Stomach (tissue), 9 donors: ENCODE results near the gene ARID3A. TPM values are rescaled to one million over a fixed set of nuclear protein-coding genes. Genes with fewer than 3 reads are reported as not detected.
A peak's percentile ranks its signal among the peaks of the same experiment; 100 is the strongest.

Source experiments
- DNase-seq, 2 donors: peaks; one replicate each; pipeline versions ENCODE4 v3.0.0 to v3.0.0-alpha.2; 2013 to 2019
- H3K27ac ChIP-seq, 5 donors: fragments of 200-600 bp in 4 of 5; sonication (generic) in 4 of 5; one replicate each; pipeline ENCODE4 v1.5.1; 2013 to 2019; ENCODE audit warnings: mild to moderate bottlenecking in 1 of 5, moderate library complexity in 1 of 5
- H3K27me3 ChIP-seq, 3 donors: fragments of 200-600 bp; sonication (generic); one replicate each; pipeline ENCODE4 v1.5.1; 2017 to 2019; ENCODE audit warnings: mixed run types in 1 of 3
- H3K36me3 ChIP-seq, 4 donors: fragments of 200-600 bp; sonication (generic); 1 replicate in 3 of 4; 2 replicates in 1 of 4; pipeline ENCODE4 v1.5.1; 2016 to 2019
- H3K4me1 ChIP-seq, 4 donors: fragments of 200-600 bp; sonication (generic); one replicate each; pipeline ENCODE4 v1.5.1; 2016 to 2019
- H3K4me3 ChIP-seq, 4 donors: fragments of 200-600 bp; sonication (generic) in 3 of 4; one replicate each; pipeline ENCODE4 v1.5.1; 2016 to 2019; ENCODE audit warnings: mild to moderate bottlenecking in 1 of 4
- H3K9me3 ChIP-seq, 4 donors: fragments of 200-600 bp; sonication (generic); one replicate each; pipeline ENCODE4 v1.5.1; 2016 to 2019
- EP300 ChIP-seq: sonication (generic); formaldehyde crosslinking; IDR thresholded peaks from one replicate; pipeline ENCODE4 v1.6.1; 2017; ENCODE audit warnings: antibody characterized with exemption
- POLR2A ChIP-seq, 4 donors: fragments of 450-650 bp; IDR thresholded peaks; one replicate each; pipeline ENCODE4 v1.6.1; 2016; ENCODE audit warnings: antibody characterized with exemption in 4 of 4, control low read depth in 2 of 4, mild to moderate bottlenecking in 1 of 4, moderate library complexity in 1 of 4
- POLR2AphosphoS5 ChIP-seq, 3 donors: sonication (generic); formaldehyde crosslinking; IDR thresholded peaks; one replicate each; pipeline ENCODE4 v1.6.1; 2016; ENCODE audit warnings: antibody characterized with exemption in 3 of 3
- WGBS, 5 donors: extraction: QIAGEN DNeasy Blood & Tissue Kit in 3 of 5; methylation state at CpG; one replicate each; pipeline versions ENCODE4 v1.1.5 to v1.1.7; 2013 to 2018; 5-methylcytosine and 5-hydroxymethylcytosine counted together
- intact Hi-C: fragments of 100-400 bp; cut with DNase I; formaldehyde crosslinking; loops from one replicate; pipeline ENCODE4 v1.15.1; 2023; ENCODE audit warnings: low total_unique reads
- polyA plus RNA-seq, 3 donors: library from polyadenylated mRNA; stranded (reverse); fragments of 200-250 nt; gene quantifications; one replicate each; pipeline ENCODE4 v1.2.3, GENCODE V29; 2013
- total RNA-seq, 5 donors: library from RNA; depleted of rRNA; stranded (reverse); fragments of >200 nt; gene quantifications; one replicate each; pipeline versions ENCODE4 v1.1.0 to v1.2.3, GENCODE V29; 2014 to 2016
- TF ChIP-seq, protein P1 (sequence below), 7 experiments: fragments of 450-650 bp in 4 of 7; fragments of 200-600 bp in 3 of 7; sonication (generic) in 3 of 7; IDR thresholded peaks; one replicate each; pipeline ENCODE4 v1.5.1; 2016 to 2019; ENCODE audit warnings: antibody characterized with exemption in 7 of 7, control low read depth in 2 of 7, mild to moderate bottlenecking in 1 of 7
- donor health status: healthy with polysubstance abuse.
- donor health status: Bipolar disorder and iron deficiency.
- donor health status: healthy.

ARID3A gene
- total and polyA plus RNA-seq, 8 donors: 1.1 to 23.5 (median 2.1) TPM; not detected in 1

DNA sequence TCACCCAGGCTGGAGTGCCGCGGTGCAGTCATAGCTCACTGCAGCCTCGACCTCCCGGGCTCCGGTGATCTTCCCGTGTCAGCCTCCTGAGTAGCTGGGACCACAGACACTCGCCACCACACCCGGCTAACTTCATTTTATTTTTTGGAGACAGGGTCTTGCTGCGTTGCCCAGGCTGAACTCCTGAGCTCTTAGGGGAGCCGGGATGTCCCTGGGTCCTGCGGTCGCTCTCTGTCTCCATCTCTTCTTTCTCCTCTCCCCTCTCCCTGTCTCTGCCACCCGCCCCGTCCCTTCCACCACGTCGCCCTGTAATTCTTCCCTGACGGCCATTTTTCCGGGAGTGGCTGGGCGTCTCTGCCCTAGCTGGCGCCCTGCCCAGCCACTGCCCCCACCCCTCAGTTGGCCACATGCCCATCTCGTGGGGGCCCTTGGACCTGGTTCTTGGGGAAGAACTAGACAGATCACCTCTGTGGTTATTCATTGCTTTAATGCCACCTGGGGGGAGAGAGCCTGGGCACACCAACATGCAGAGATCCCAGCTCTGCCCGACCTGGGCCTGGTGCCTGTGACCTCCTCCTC lies 18.9 kb downstream of the ARID3A start:
- WGBS, 5 donors: 28 to 54% (median 51%) methylated on average over 22 of the region's 22 CpGs
- intact Hi-C loops: no loop called here
- Histone ChIP-seq H3K4me3 (no peak overlapping the region), H3K27ac (no peak overlapping the region), H3K4me1 (peaks cover 25 to 64% (median 37%) of the 10 kb centered on the region in 4 donors), H3K36me3 (peaks cover 0 to 8% (median 2%) of the 10 kb centered on the region in 4 donors), H3K9me3 (no peaks in the 10 kb centered on the region), H3K27me3 (peaks cover 0 to 12% (median 0%) of the 10 kb centered on the region in 3 donors)
- DNase-seq: peak in 1 of 2 donors; percentile 79
- no peak for TF ChIP-seq POLR2A (IDR thresholded peaks at IDR 0.05)

- WGBS, 5 donors: 84 to 89% (median 86%) methylated on average over 22 to 37 of the region's 37 CpGs
- H3K27ac ChIP-seq: no peak overlapping the region
- no peak for DNase-seq
These were observed 19.8 kb downstream of the ARID3A start for GRCh38 chr19:945401-946252.

GRCh38 chr19:947090-947706 lies 21.4 kb downstream of the ARID3A start:
- Histone ChIP-seq H3K4me1 (peaks cover 6 to 39% (median 13%) of the 10 kb centered on the region in 4 donors), H3K9me3 (no peaks in the 10 kb centered on the region), H3K4me3 (no peak overlapping the region), H3K27me3 (peaks cover 0 to 9% (median 0%) of the 10 kb centered on the region in 3 donors), H3K27ac (no peak overlapping the region), H3K36me3 (peaks cover 0 to 8% (median 2%) of the 10 kb centered on the region in 4 donors)
- intact Hi-C loops: no loop called here
- no peak for DNase-seq
- 85 to 88% (median 87%) methylated on average over 17 to 30 of the region's 30 CpGs for WGBS, 5 donors
- no peak for TF ChIP-seq POLR2AphosphoS5 (IDR thresholded peaks at IDR 0.05)
- no peak for TF ChIP-seq EP300
- TF ChIP-seq, protein P1, sequence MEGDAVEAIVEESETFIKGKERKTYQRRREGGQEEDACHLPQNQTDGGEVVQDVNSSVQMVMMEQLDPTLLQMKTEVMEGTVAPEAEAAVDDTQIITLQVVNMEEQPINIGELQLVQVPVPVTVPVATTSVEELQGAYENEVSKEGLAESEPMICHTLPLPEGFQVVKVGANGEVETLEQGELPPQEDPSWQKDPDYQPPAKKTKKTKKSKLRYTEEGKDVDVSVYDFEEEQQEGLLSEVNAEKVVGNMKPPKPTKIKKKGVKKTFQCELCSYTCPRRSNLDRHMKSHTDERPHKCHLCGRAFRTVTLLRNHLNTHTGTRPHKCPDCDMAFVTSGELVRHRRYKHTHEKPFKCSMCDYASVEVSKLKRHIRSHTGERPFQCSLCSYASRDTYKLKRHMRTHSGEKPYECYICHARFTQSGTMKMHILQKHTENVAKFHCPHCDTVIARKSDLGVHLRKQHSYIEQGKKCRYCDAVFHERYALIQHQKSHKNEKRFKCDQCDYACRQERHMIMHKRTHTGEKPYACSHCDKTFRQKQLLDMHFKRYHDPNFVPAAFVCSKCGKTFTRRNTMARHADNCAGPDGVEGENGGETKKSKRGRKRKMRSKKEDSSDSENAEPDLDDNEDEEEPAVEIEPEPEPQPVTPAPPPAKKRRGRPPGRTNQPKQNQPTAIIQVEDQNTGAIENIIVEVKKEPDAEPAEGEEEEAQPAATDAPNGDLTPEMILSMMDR (IDR thresholded peaks at IDR 0.05): no peak
- no peak for TF ChIP-seq POLR2A (IDR thresholded peaks at IDR 0.05)

More at GRCh38 chr19:945401-946252, 19.8 kb downstream of the ARID3A start:
- H3K4me1 ChIP-seq: peaks cover 19 to 55% (median 28%) of the 10 kb centered on the region in 4 donors
- peaks cover 0 to 12% (median 0%) of the 10 kb centered on the region in 3 donors for H3K27me3 ChIP-seq
- no peak overlapping the region for H3K4me3 ChIP-seq
- TF ChIP-seq EP300 (no peak), POLR2AphosphoS5 (IDR thresholded peaks at IDR 0.05) (no peak), POLR2A (IDR thresholded peaks at IDR 0.05) (no peak)
- TF ChIP-seq, protein P1 (IDR thresholded peaks at IDR 0.05): no peak
- H3K36me3 ChIP-seq: peaks cover 0 to 8% (median 2%) of the 10 kb centered on the region in 4 donors
- intact Hi-C loops: no loop called here
- no peaks in the 10 kb centered on the region for H3K9me3 ChIP-seq

GRCh38 chr19:947707-948539 lies 22.1 kb downstream of the ARID3A start:
- 80 to 90% (median 85%) methylated on average over 41 to 47 of the region's 47 CpGs for WGBS, 5 donors
- H3K36me3 ChIP-seq: peaks cover 0 to 8% (median 2%) of the 10 kb centered on the region in 4 donors
- DNase-seq: peak; percentile 59 to 71
- intact Hi-C loops: no loop called here
- H3K4me1 ChIP-seq: peaks cover 11 to 39% (median 17%) of the 10 kb centered on the region in 4 donors
- no peaks in the 10 kb centered on the region for H3K9me3 ChIP-seq
- H3K4me3 ChIP-seq: no peak overlapping the region
- TF ChIP-seq, protein P1 (IDR thresholded peaks at IDR 0.05): no peak
- TF ChIP-seq POLR2AphosphoS5 (IDR thresholded peaks at IDR 0.05): no peak
- no peak for TF ChIP-seq EP300
- TF ChIP-seq POLR2A (IDR thresholded peaks at IDR 0.05): no peak
- H3K27ac ChIP-seq: peak overlapping the region in 1 of 5 donors; percentile 26
- H3K27me3 ChIP-seq: peaks cover 0 to 15% (median 0%) of the 10 kb centered on the region in 3 donors
